ENCODE measurements around the gene C6orf47. TPM values are rescaled to one million over a fixed set of nuclear protein-coding genes. Genes with fewer than 3 reads are reported as not detected.

Gene C6orf47
- total and polyA plus RNA-seq, 2 of the 13 experiments (the other 11 are each of a cell fraction or from before 2014, with no cell fraction given): 1.7 to 18.1 TPM

GRCh38 chr6:31702819-31703716, 42.5 kb upstream of the C6orf47 start, which contains the start of gene ABHD16A (continued):
- TF ChIP-seq CREB3 (CRISPR knock-in tag; IDR thresholded peaks at IDR 0.05) (peak; percentile 36; the same call in 1 of the 2 replicates), NRL (CRISPR knock-in tag; IDR thresholded peaks at IDR 0.05; ENCODE audit: borderline replicate concordance) (no peak), NFAT5 (CRISPR knock-in tag; IDR thresholded peaks at IDR 0.05) (no peak), MZF1 (CRISPR knock-in tag; IDR thresholded peaks at IDR 0.05; ENCODE audit: borderline replicate concordance) (no peak), MIXL1 (CRISPR knock-in tag; IDR thresholded peaks at IDR 0.05) (peak; percentile 66), ZNF24 (IDR thresholded peaks at IDR 0.05) (0 out of 2 replicates have a peak, but pooled peaks have one; percentile 13), ZNF605 (CRISPR knock-in tag; IDR thresholded peaks at IDR 0.05) (peak; percentile 95), IRF1 (CRISPR knock-in tag; IDR thresholded peaks at IDR 0.05; ENCODE audit: low read depth) (no peak), ZHX1 (CRISPR knock-in tag; IDR thresholded peaks at IDR 0.05; ENCODE audit: low read depth) (peak; percentile 87; the same call in 1 of the 2 replicates), ZNF513 (CRISPR knock-in tag; conservative IDR thresholded peaks at IDR 0.05) (no peak), HBP1 (CRISPR knock-in tag; IDR thresholded peaks at IDR 0.05; ENCODE audit: low read depth) (peak; percentile 67), TEAD3 (CRISPR knock-in tag; optimal IDR thresholded peaks at IDR 0.05; ENCODE audit: borderline replicate concordance) (peak; percentile 45)

Data from HepG2 (cell line).